GM04504 (cell line): ENCODE measurements around the gene ANTKMT.
A peak's percentile ranks its signal among the peaks of the same experiment; 100 is the strongest.
"Not testable (repeated sequence)": the region's sequence is repeated elsewhere in the genome, so short reads cannot be mapped to it uniquely, and the experiment has no call there.

Source experiments
- DNase-seq: peaks from one replicate; pipeline ENCODE4 v3.0.0-alpha.2; 2012; ENCODE audit warnings: low read depth

ANTKMT gene

DNA sequence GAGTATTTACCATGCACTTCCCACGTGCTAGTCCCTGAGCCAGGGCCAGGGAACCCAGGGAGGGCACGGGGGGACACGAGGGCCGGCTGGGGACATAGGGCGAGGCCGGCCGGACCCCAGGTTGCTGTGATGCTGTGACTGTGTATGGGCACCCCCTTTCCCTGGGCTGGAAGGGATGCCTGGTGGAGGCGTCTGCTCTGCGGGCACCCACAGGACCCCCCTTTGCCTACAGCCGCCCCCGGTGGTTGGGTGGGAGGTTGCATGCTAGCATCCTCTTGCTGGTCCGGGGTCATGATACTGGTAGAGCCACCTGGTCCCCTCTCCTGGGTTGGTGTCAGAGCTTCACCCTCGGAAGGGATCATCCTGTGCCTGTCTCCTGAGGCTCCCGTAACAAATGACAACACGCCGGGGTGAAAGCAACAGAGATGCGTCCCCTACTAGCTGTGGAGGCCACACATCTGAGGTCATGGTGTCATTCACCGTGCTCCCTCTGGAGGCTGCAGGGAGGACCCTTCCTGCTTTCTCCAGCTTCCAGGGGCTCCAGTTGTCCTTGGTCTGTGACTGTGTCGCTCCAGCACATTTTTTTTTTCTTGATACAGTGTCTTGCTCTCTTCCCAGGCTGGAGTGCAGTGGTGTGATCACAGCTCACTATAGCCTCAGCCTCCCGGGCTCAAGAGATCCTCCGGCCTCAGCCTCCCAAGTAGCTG lies 23.0 kb downstream of the ANTKMT start:
- no peak for DNase-seq

DNA sequence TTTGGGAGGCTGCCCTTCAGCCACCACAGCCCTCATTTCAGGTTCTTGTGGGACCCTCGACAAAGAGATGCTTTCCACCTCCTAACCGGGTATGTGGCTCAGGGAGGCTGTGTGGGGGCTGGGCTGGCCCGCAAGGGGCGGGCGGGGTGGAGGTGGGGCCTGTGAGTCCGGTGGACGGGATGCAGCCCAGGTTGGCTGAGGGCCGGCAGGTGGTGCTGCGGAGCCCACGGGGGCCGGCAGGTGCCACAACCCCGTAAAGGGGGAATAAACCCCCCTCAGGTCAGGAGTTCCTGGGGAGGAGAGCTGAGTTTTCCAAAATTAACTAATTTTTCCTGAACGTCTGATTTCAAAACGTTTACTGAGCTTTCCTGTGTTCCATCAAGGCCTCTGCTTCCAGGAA lies 24.8 kb downstream of the ANTKMT start:
- DNase-seq = no peak

GRCh38 chr16:746637-747036 lies 25.7 kb downstream of the ANTKMT start:
- no peak for DNase-seq

GRCh38 chr16:747978-748746 lies 27.2 kb downstream of the ANTKMT start:
- no peak for DNase-seq

- DNase-seq = peak; percentile 76
Measured at GRCh38 chr16:749010-749409, 28.1 kb downstream of the ANTKMT start.

DNA sequence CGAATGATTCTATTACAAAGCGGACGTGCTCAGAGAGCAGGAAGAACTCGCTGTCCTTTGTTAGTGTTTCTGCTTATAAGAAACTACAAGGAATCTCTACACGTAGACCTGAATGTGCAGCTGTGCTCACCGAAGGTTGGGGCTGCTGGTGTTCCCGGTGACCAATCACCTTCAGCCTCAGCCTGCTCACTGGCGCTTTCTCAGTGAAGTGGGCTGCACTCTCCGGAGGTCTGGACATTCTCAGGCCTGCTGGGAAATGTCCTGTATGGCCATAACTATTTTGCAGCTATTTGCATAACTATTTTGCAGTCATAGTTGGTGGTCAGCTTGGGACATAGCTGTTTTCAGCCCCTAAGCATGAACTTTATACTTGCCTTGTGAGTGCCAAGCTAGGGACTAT lies 29.5 kb downstream of the ANTKMT start:
- no peak for DNase-seq

DNA sequence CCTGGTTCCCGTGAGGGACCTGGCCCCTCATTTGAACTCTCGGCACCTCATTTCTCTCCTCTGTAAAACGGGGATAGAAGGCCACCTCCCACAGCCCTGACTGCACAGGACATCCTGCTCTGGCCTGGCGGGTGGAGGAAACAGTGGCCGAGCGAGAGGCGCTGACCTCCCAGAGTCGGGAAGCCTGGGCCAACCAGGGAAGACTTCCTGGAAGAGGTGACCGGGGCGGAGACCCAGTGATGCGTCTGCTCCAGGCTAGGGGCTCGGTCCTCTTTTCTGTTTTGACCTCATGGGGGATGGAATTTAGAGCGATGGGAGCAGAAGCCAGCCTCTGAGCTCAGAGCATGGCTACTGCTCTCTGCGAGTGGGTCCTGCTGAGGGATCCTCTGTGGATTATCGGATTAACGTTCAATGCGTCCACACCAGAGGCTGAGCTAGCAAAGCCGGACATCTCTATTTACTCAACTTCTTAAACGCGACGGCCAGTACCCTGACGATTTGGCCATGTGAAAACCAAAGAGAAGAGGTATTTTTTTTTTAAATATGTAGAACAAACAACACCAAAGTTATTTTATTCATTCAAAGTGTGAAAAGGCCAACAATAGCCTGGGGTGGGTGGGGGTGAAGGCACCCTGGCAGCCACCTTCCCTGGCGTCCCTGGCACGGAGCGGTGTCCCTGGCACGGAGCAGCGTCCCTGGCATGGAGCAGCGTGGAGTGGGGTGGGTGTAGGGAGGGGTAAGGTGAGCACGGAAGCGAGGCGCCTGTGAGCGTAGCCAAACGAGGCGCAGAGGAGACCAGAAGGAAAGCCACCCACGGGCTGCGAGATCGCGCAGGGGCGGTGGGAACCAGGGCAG lies 30.4 kb downstream of the ANTKMT start:
- no peak for DNase-seq

- DNase-seq = no peak
Measured at GRCh38 chr16:752007-752312, 31.0 kb downstream of the ANTKMT start.

GRCh38 chr16:754121-754607 lies 33.2 kb downstream of the ANTKMT start:
- DNase-seq = not testable (repeated sequence)

- no peak for DNase-seq
Measured at GRCh38 chr16:754656-755055, 33.7 kb downstream of the ANTKMT start.

DNA sequence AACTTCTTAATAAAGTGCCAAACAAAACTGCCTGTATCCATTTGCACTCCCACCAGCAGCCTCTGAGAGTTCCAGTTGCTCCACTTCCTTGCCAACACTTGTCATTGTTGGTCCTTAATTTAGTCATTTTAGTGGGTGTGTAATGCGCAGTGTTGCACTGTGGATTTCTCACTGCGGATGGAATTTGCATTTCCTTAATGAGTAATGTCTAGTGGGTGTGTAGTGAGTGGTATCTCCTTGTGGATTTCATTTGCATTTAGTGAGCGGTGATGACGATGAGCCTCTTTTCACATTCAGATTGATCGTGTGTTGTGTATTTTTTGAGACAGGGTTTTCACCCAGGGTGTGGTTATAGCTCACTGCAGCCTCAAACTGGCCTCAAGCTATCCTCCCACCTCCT lies 35.5 kb downstream of the ANTKMT start:
- DNase-seq = no peak

- DNase-seq = no peak
Measured at GRCh38 chr16:759110-759910, 38.4 kb downstream of the ANTKMT start.

GRCh38 chr16:760065-760464 lies 39.1 kb downstream of the ANTKMT start:
- no peak for DNase-seq

- DNase-seq = no peak
Measured at GRCh38 chr16:760545-761343, 39.8 kb downstream of the ANTKMT start, which contains the start of gene MSLN. MSLN (plus strand) TSS chr16:760734; CDS start chr16:762681, 1,947 bp downstream.

- DNase-seq = no peak
Measured at GRCh38 chr16:761625-762513, 40.9 kb downstream of the ANTKMT start.

DNA sequence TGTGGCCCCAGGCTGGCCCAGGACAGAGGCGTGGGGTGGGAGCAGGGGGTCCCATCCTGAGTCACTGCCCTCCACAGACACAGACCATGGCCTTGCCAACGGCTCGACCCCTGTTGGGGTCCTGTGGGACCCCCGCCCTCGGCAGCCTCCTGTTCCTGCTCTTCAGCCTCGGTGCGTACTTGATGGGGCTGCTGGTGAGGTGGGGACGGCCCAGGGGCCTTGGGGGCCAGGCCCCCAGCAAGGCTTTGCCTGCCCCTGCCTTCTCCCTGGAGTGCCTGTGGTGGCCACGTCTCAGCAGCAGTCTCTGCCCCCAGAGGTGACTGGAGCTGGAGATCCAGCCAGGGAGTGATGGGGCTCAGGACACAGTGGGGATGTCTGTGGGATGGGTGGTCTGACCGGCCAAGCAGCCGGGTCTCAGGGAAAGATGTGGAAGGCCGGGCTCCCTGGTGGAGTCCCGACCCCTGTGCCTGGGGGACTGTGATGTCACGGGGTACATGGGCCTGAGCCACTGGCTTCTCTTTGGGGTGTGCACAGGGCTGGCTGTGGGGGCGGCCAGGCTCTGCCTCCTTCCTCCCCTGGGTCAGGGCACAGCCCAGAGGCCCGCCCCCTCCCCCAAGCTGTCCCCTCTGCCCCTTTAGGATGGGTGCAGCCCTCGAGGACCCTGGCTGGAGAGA lies 41.8 kb downstream of the ANTKMT start:
- DNase-seq = no peak

DNA sequence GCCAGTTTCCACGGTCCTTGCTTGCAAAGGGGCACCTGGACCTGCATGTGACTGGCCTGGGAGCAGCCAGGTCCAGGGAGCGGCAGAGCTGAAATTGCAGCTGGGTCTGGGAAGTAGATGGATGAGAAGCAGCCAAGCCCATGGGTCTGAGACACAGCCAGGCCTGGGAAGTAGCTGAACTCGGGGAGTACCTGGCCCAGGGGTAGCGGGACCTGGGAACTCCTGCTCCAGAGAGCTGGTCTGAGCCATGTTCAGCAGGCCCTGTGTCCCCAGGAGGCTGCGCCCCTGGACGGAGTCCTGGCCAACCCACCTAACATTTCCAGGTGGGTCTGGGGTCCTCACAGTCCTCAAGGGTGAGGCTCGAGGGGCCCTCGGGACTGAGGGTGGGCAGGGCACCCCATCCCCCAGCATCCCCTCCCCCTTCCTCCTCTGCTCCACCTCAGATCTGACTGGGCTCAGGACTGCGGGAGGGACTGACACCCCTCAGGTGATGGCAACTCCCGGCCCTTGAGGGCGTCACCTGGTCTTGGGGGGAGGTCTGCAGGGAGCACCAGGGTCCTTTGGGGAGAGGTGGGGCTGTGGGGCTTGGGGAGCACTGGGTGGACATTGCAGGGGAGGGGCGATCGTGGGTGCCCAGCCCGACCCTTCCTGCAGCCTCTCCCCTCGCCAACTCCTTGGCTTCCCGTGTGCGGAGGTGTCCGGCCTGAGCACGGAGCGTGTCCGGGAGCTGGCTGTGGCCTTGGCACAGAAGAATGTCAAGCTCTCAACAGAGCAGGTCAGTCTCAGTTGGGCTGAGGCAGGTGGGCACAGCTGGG lies 42.6 kb downstream of the ANTKMT start:
- no peak for DNase-seq

GRCh38 chr16:764184-764750 lies 43.3 kb downstream of the ANTKMT start:
- no peak for DNase-seq
